Measurements from ENCODE around the gene NINL.
"Not testable (repeated sequence)": the region's sequence is repeated elsewhere in the genome, so short reads cannot be mapped to it uniquely, and the experiment has no call there.

The NINL gene

GRCh38 chr20:25551413-25552215, 33.7 kb downstream of the NINL start:
- no peak for DNase-seq

GRCh38 chr20:25550645-25551337, 34.5 kb downstream of the NINL start:
- not testable (repeated sequence) for DNase-seq

GRCh38 chr20:25549843-25550477, 35.4 kb downstream of the NINL start:
- DNase-seq = no peak

GRCh38 chr20:25549172-25549773, 36.1 kb downstream of the NINL start:
- no peak for DNase-seq

- no peak for DNase-seq
Measured at GRCh38 chr20:25548613-25549086, 36.7 kb downstream of the NINL start.

- no peak for DNase-seq
Measured at GRCh38 chr20:25547999-25548398, 37.3 kb downstream of the NINL start.

GRCh38 chr20:25547063-25547462, 38.3 kb downstream of the NINL start:
- no peak for DNase-seq

GRCh38 chr20:25546048-25546447, 39.3 kb downstream of the NINL start:
- DNase-seq = no peak

GRCh38 chr20:25545171-25545570, 40.2 kb downstream of the NINL start:
- no peak for DNase-seq

- no peak for DNase-seq
Measured at GRCh38 chr20:25544734-25545133, 40.6 kb downstream of the NINL start.

GRCh38 chr20:25544311-25544710, 41.0 kb downstream of the NINL start:
- no peak for DNase-seq

- no peak for DNase-seq
Measured at GRCh38 chr20:25543068-25543467, 42.3 kb downstream of the NINL start.

GRCh38 chr20:25541676-25542075, 43.7 kb downstream of the NINL start:
- no peak for DNase-seq

- DNase-seq = no peak
Measured at GRCh38 chr20:25539742-25540672, 45.3 kb downstream of the NINL start.

GRCh38 chr20:25538838-25539665, 46.3 kb downstream of the NINL start:
- DNase-seq = no peak

GRCh38 chr20:25537890-25538289, 47.4 kb downstream of the NINL start:
- no peak for DNase-seq

GRCh38 chr20:25535762-25536161, 49.6 kb downstream of the NINL start:
- no peak for DNase-seq

GRCh38 chr20:25534845-25535244, 50.5 kb downstream of the NINL start:
- DNase-seq = no peak

- no peak for DNase-seq
Measured at GRCh38 chr20:25533920-25534700, 51.2 kb downstream of the NINL start.

- DNase-seq = no peak
Measured at GRCh38 chr20:25532971-25533391, 52.4 kb downstream of the NINL start.
